Fibroblast of lung (primary cell): ENCODE data around the gene CDK5RAP1. TPM values are rescaled to one million over a fixed set of nuclear protein-coding genes. Genes with fewer than 3 reads are reported as not detected.

Experiments
- DNase-seq, 2 donors: peaks; one replicate each; pipeline versions ENCODE4 v3.0.0 to v3.0.0-alpha.2; 2010; ENCODE audit warnings: low read depth in 2 of 2
- H2AFZ ChIP-seq: 2 replicates; pipeline ENCODE4 v1.5.1; 2012; ENCODE audit warnings: low read length, control low read depth, inconsistent platforms
- H3K27ac ChIP-seq: 2 replicates; pipeline ENCODE4 v1.5.1; 2011; ENCODE audit warnings: low read length, control low read depth; ENCODE audit not compliant: insufficient read depth
- H3K27me3 ChIP-seq: 2 replicates; pipeline ENCODE4 v1.5.1; 2011; ENCODE audit warnings: mild to moderate bottlenecking, low read length; ENCODE audit not compliant: control insufficient read depth, insufficient read depth
- H3K36me3 ChIP-seq: 2 replicates; pipeline ENCODE4 v1.5.1; 2011; ENCODE audit warnings: low read length; ENCODE audit not compliant: control insufficient read depth, insufficient read depth
- H3K4me1 ChIP-seq: 2 replicates; pipeline ENCODE4 v1.5.1; 2011; ENCODE audit warnings: low read length; ENCODE audit not compliant: control insufficient read depth, insufficient read depth; ENCODE audit errors: extremely low read depth
- H3K4me2 ChIP-seq: 2 replicates; pipeline ENCODE4 v1.5.1; 2011; ENCODE audit warnings: low read length, control low read depth; ENCODE audit not compliant: insufficient read depth; ENCODE audit errors: extremely low read depth
- H3K4me3 ChIP-seq, 4 experiments: fragments of 200-600 bp in 1 of 4; sonication (generic) in 1 of 4; replicated peaks in 1 of 4; 2 replicates each; pipeline ENCODE4 v1.5.1; 2011 to 2016; ENCODE audit warnings: low read length in 4 of 4, low read depth in 3 of 4, mild to moderate bottlenecking in 3 of 4, control low read depth in 2 of 4, inconsistent platforms in 1 of 4, mixed read lengths in 1 of 4; ENCODE audit not compliant: insufficient read depth in 1 of 4; ENCODE audit errors: control extremely low read depth in 1 of 4
- H3K79me2 ChIP-seq: 2 replicates; pipeline ENCODE4 v1.5.1; 2012; ENCODE audit warnings: mild to moderate bottlenecking, low read length, inconsistent platforms; ENCODE audit not compliant: control insufficient read depth, insufficient read depth
- H3K9ac ChIP-seq: 2 replicates; pipeline ENCODE4 v1.5.1; 2011; ENCODE audit warnings: mild to moderate bottlenecking, low read length, control low read depth; ENCODE audit not compliant: insufficient read depth
- H3K9me3 ChIP-seq: 2 replicates; pipeline ENCODE4 v1.5.1; 2012; ENCODE audit warnings: low read depth, low read length; ENCODE audit not compliant: control insufficient read depth, insufficient read depth
- H4K20me1 ChIP-seq: 2 replicates; pipeline ENCODE4 v1.5.1; 2011; ENCODE audit warnings: low read length; ENCODE audit not compliant: control insufficient read depth, insufficient read depth; ENCODE audit errors: extremely low read depth
- CTCF ChIP-seq, 2 donors: IDR thresholded peaks in 1 of 2; conservative IDR thresholded peaks in 1 of 2; 1 replicate in 1 of 2; 2 replicates in 1 of 2; pipeline ENCODE4 v1.5.1; 2011 to 2012; ENCODE audit warnings: low read length in 2 of 2, control low read depth in 1 of 2, inconsistent platforms in 1 of 2, low read depth in 1 of 2, mild to moderate bottlenecking in 1 of 2
- EZH2 ChIP-seq: IDR thresholded peaks from 2 replicates; pipeline ENCODE4 v1.5.1; 2012; ENCODE audit warnings: low read length, control low read depth, mild to moderate bottlenecking; ENCODE audit errors: missing control alignments
- polyA plus RNA-seq, 2 donors: library from polyadenylated mRNA; depleted of rRNA in 1 of 2; stranded (reverse) in 1 of 2; unstranded in 1 of 2; fragments of >200 nt; gene quantifications; 2 replicates each; pipeline ENCODE4 v1.2.1, GENCODE V29; 2011 to 2012; ENCODE audit warnings: missing spikeins in 1 of 2
- total RNA-seq: library from RNA; depleted of rRNA; stranded (reverse); fragments of >200 nt; gene quantifications from 2 replicates; pipeline ENCODE4 v1.2.1, GENCODE V29; 2014

The CDK5RAP1 gene
- total and polyA plus RNA-seq, 2 donors (not counting 1 experiment from before 2014, with no cell fraction given), result 22.4 to 23.8 TPM

- no peaks in the 10 kb centered on the region for H3K27me3 ChIP-seq
- no peak overlapping the region for H2AFZ ChIP-seq
- H3K9ac ChIP-seq, result no peak overlapping the region
- H3K4me1 ChIP-seq, result no peaks in the 10 kb centered on the region
- no peaks in the 10 kb centered on the region for H3K79me2 ChIP-seq
- no peaks in the 10 kb centered on the region for H3K36me3 ChIP-seq
- no peaks in the 10 kb centered on the region for H3K9me3 ChIP-seq
- H3K4me2 ChIP-seq, result no peak overlapping the region
- H4K20me1 ChIP-seq, result peaks cover 2% of the 10 kb centered on the region
- DNase-seq, result no peak
- no peak overlapping the region for H3K4me3 ChIP-seq
- H3K27ac ChIP-seq, result no peak overlapping the region
- TF ChIP-seq EZH2 (no peak), CTCF (conservative IDR thresholded peaks at IDR 0.05 in 1 of 2, IDR thresholded peaks at IDR 0.05 in 1 of 2; ENCODE audit: low read depth in 1 of 2, low read length in 2 of 2) (no peak)
These were observed 53.0 kb downstream of the CDK5RAP1 start for GRCh38 chr20:33348136-33348937.

- Histone ChIP-seq H3K4me3 (no peak overlapping the region), H3K4me1 (no peaks in the 10 kb centered on the region)
These were observed 56.0 kb downstream of the CDK5RAP1 start for GRCh38 chr20:33345342-33345741.

GRCh38 chr20:33343521-33343920, 57.8 kb downstream of the CDK5RAP1 start:
- no peak overlapping the region for H3K9ac ChIP-seq
- TF ChIP-seq CTCF (conservative IDR thresholded peaks at IDR 0.05 in 1 of 2, IDR thresholded peaks at IDR 0.05 in 1 of 2; ENCODE audit: low read depth in 1 of 2, low read length in 2 of 2), result no peak
- TF ChIP-seq EZH2, result no peak
- H3K27me3 ChIP-seq, result no peaks in the 10 kb centered on the region
- no peaks in the 10 kb centered on the region for H3K4me1 ChIP-seq
- no peaks in the 10 kb centered on the region for H3K79me2 ChIP-seq
- H4K20me1 ChIP-seq, result peaks cover 2% of the 10 kb centered on the region
- no peak overlapping the region for H3K4me3 ChIP-seq
- no peak overlapping the region for H3K27ac ChIP-seq
- H2AFZ ChIP-seq, result no peak overlapping the region
- no peak overlapping the region for H3K4me2 ChIP-seq
- DNase-seq, result no peak
- no peaks in the 10 kb centered on the region for H3K36me3 ChIP-seq
- no peaks in the 10 kb centered on the region for H3K9me3 ChIP-seq

More at GRCh38 chr20:33345342-33345741, 56.0 kb downstream of the CDK5RAP1 start:
- Histone ChIP-seq H3K27me3 (no peaks in the 10 kb centered on the region), H4K20me1 (peaks cover 2% of the 10 kb centered on the region), H3K9ac (no peak overlapping the region), H3K9me3 (no peaks in the 10 kb centered on the region), H3K4me2 (no peak overlapping the region), H2AFZ (no peak overlapping the region), H3K27ac (no peak overlapping the region), H3K79me2 (no peaks in the 10 kb centered on the region), H3K36me3 (no peaks in the 10 kb centered on the region)
- no peak for DNase-seq
- TF ChIP-seq CTCF (conservative IDR thresholded peaks at IDR 0.05 in 1 of 2, IDR thresholded peaks at IDR 0.05 in 1 of 2; ENCODE audit: low read depth in 1 of 2, low read length in 2 of 2) (no peak), EZH2 (no peak)
